HAP-1 (cell line): ENCODE measurements around the gene SMS.

Experiments
- DNase-seq, 2 experiments: peaks; one replicate each; pipeline ENCODE4 v3.0.0-alpha.2; 2016 to 2020; ENCODE audit warnings: low spot score in 2 of 2
- H3K27me3 ChIP-seq: fragments of 250-450 bp; sonication (Bioruptor Pico); 2 replicates; pipeline ENCODE4 v1.5.1; 2020; ENCODE audit warnings: low read depth, mild to moderate bottlenecking, moderate library complexity
- H3K36me3 ChIP-seq: fragments of 250-450 bp; sonication (Bioruptor Pico); replicated peaks from 2 replicates; pipeline ENCODE4 v1.5.1; 2020; ENCODE audit warnings: mild to moderate bottlenecking
- H3K4me1 ChIP-seq: fragments of 250-450 bp; sonication (Bioruptor Pico); 2 replicates; pipeline ENCODE4 v1.5.1; 2020; ENCODE audit warnings: mild to moderate bottlenecking
- H3K4me3 ChIP-seq: fragments of 250-450 bp; sonication (Bioruptor Pico); 2 replicates; pipeline ENCODE4 v1.5.1; 2020; ENCODE audit warnings: mild to moderate bottlenecking, moderate library complexity
- H3K9me3 ChIP-seq: fragments of 250-450 bp; sonication (Bioruptor Pico); 2 replicates; pipeline ENCODE4 v1.5.1; 2020; ENCODE audit warnings: mild to moderate bottlenecking, moderate library complexity
- in situ Hi-C: fragments of 300-500 bp; cut with MboI; formaldehyde crosslinking; loops from 3 replicates; pipeline ENCODE4 v1.14.3; 2020; ENCODE audit warnings: low sequenced_read_pairs, inconsistent platforms, mixed read lengths

SMS gene

DNA sequence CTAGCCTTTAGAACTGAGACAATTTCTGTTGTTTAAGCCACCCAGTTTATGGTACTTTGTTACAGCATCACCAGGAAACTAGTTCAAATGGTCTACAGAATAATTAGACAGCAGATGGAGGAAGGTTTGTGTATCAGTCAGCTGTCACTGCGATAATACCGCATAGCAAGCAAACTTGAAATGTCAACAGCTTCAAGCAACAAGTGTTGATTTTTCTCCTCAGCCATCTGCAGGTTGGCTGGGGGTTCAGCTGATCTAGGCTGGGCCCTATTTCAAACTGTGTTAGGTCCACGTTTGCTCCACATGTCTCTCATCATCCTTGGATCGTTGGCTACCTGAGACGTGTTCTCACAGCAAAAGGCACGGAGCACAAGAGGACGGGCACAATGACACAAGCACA is 72.4 kb downstream of the SMS start:
- DNase-seq = no peak
- H3K4me1 ChIP-seq = no peaks in the 10 kb centered on the region
- H3K27me3 ChIP-seq = 0 out of 2 replicates have a peak, but pooled peaks cover 2% of the 10 kb centered on the region
- in situ Hi-C loops = no loop called here
- H3K9me3 ChIP-seq = no peaks in the 10 kb centered on the region
- no peaks in the 10 kb centered on the region for H3K36me3 ChIP-seq
- H3K4me3 ChIP-seq = no peak overlapping the region

DNA sequence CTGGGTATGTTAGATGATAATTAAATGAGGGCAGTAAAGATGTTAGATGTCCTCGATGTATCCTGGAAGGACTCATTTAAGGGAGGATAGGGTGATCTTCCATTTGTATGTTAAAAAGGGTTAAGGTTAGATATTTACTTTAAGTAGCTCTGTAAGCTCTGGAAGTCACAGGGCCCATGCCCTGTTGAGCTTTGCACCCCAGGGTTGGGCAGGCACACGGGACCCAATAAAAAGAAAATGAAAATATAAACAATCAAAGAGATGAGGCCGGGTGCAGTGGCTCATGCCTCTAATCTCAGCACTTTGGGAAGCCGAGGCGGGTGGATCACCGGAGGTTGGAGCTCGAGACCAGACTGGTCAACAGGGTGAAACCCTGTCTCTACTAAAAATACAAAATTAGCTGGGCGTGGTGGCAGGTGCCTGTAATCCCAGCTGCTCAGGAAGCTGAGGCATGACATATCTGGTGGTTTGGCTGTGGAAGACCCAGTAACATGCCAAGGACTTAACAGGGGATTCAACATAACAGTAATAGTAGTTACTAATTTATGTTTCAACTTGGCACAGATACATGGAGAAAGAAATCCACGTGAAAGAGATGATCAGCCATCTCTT is 74.7 kb downstream of the SMS start:
- no peak overlapping the region for H3K4me3 ChIP-seq
- 0 out of 2 replicates have a peak, but pooled peaks cover 2% of the 10 kb centered on the region for H3K27me3 ChIP-seq
- no peaks in the 10 kb centered on the region for H3K9me3 ChIP-seq
- in situ Hi-C loops = no loop called here
- H3K36me3 ChIP-seq = no peaks in the 10 kb centered on the region
- H3K4me1 ChIP-seq = no peaks in the 10 kb centered on the region
- DNase-seq = no peak

DNA sequence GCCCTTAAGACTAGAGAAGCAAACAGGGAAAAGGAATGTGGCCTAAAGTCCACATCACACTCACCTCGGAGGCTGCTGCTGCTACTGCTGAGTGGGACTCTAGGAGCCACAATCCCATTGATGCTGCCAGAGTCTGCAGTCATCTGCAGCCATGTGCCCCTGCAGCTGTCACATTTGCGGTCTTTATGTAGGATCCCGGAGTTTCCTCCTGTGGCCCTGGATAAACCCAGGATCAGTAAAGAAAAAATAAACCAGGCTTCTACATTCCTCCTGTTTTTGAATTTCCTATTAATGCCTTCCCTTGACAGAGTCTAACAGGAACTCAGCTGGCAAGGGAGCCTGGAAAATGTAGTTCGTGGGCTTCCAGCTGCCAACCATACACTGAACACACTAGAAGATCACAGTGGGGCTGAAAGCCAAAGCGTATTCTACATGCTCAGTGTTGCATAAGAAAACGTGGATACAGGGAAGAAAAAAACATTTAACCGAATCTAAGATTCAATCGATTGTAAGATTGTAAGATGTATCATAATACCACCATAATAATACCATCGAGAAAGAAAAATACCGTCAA is 81.3 kb downstream of the SMS start:
- in situ Hi-C loops = no loop called here
- Histone ChIP-seq H3K4me1 (no peaks in the 10 kb centered on the region), H3K4me3 (no peak overlapping the region), H3K9me3 (no peaks in the 10 kb centered on the region), H3K36me3 (no peaks in the 10 kb centered on the region), H3K27me3 (no peaks in the 10 kb centered on the region)
- no peak for DNase-seq

DNA sequence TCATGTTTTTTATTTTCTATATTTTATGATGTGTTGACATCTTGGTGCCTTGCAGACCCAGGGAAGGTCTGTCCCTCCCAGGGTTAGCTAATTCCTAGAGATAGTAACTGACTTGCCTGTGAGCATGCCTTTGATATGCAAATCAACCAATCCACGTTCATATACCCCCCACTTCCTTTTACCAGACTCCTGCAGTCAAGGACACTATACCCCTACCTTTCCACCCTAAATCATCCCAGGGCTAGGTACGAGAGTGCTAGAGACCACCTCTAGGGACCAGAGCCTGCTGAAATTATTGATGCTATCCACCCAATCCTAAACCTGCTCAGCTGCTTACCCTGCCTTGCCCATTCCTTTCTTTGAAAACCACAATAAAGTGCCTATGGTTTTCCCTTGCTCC is 84.1 kb downstream of the SMS start:
- in situ Hi-C loops = no loop called here
- H3K4me3 ChIP-seq = no peak overlapping the region
- no peak for DNase-seq
- H3K9me3 ChIP-seq = no peaks in the 10 kb centered on the region
- H3K27me3 ChIP-seq = no peaks in the 10 kb centered on the region
- H3K36me3 ChIP-seq = no peaks in the 10 kb centered on the region
- H3K4me1 ChIP-seq = no peaks in the 10 kb centered on the region

DNA sequence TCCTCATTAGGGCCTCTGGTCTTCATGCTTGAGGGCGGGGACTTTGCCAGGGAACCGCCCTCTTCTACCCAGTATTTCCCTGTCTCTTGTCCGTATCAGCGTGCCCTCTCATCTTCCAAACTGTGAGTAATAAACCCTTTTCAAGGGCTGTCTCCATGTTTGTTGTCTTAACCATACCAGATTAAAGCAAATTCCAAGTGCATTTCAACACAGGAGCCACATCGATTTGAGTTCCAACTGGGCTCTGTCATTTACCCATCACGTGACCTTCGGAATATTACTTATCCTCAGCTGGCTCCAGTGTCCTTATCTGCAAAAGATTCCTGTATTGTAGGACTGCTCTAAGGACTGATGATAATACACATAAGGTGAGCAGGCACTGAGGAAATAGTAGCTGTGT is 85.2 kb downstream of the SMS start:
- H3K27me3 ChIP-seq = no peaks in the 10 kb centered on the region
- no peaks in the 10 kb centered on the region for H3K9me3 ChIP-seq
- in situ Hi-C loops = no loop called here
- no peaks in the 10 kb centered on the region for H3K36me3 ChIP-seq
- H3K4me1 ChIP-seq = no peaks in the 10 kb centered on the region
- no peak for DNase-seq
- no peak overlapping the region for H3K4me3 ChIP-seq

DNA sequence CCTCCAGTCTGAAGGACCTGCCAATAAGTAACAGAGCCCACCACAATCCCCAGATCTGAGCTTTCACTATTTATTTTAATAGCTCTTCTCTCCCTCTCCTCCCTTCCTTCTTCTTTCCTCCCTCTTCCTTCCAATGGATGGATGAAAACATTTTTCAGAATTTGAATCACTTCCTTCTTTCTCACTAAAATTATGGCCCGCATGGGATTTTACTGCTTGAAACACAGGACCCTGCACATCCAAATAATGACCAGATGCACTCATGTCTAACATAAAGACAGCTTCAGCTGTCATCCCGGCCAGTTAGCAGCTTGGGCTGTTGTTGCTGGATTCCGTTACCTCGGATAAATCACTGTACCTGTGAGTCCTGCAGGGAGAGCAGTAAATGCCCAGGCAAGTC is 86.2 kb downstream of the SMS start:
- DNase-seq = no peak
- Histone ChIP-seq H3K9me3 (no peaks in the 10 kb centered on the region), H3K27me3 (no peaks in the 10 kb centered on the region), H3K36me3 (no peaks in the 10 kb centered on the region), H3K4me1 (no peaks in the 10 kb centered on the region), H3K4me3 (no peak overlapping the region)
- in situ Hi-C loops = no loop called here

DNA sequence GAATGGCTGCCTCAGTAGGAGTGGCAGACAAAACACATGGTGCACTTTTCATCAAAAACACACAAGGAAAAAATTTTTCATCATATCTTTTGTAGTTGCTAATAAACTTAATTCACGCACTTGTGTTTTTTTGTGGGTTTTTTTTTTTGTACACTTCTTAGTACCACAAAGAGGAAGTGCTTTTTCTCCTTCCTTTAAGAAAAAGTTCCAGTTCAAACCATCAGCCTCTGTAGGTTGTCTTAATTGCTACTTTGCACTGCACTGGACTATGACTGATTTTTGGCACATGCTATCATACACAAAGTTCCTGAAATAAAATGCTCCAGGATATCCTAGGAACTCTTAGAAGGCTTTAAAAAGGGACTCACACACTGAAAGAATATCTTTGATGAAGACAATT is 91.6 kb downstream of the SMS start, which contains the start of gene PHEX:
Gene PHEX, plus strand, starts transcription at position 242 of the 400 bp plus-strand sequence. CDS start 681 bp downstream, outside the sequence.
- Histone ChIP-seq H3K9me3 (no peaks in the 10 kb centered on the region), H3K4me1 (no peaks in the 10 kb centered on the region), H3K36me3 (no peaks in the 10 kb centered on the region), H3K27me3 (no peaks in the 10 kb centered on the region; the same call in 1 of the 2 replicates), H3K4me3 (no peak within 1 kb of the TSS)
- in situ Hi-C loops = no loop called here
- DNase-seq = no peak

DNA sequence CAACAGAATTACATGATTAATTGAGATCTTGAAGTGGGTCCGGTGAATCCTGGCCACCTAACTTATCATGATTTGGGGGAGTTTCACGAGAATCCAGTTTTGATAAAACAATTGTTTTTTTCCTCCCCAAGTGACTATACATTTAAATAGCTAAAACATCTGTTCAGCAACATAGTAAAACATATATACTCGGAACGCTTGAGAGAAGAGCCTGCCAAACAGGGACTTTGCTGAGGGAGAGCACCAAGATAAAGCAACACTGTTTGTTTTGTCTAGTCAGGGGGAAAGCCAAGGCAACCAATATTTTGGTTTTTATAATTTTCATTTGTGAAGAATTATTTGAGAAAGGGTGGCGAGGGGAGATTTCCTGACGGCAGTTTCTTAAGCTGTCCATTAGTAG is 92.0 kb downstream of the SMS start:
- no peaks in the 10 kb centered on the region for H3K9me3 ChIP-seq
- in situ Hi-C loops = no loop called here
- H3K4me3 ChIP-seq = no peak overlapping the region
- no peak for DNase-seq
- H3K4me1 ChIP-seq = no peaks in the 10 kb centered on the region
- no peaks in the 10 kb centered on the region; the same call in 1 of the 2 replicates for H3K27me3 ChIP-seq
- H3K36me3 ChIP-seq = no peaks in the 10 kb centered on the region

DNA sequence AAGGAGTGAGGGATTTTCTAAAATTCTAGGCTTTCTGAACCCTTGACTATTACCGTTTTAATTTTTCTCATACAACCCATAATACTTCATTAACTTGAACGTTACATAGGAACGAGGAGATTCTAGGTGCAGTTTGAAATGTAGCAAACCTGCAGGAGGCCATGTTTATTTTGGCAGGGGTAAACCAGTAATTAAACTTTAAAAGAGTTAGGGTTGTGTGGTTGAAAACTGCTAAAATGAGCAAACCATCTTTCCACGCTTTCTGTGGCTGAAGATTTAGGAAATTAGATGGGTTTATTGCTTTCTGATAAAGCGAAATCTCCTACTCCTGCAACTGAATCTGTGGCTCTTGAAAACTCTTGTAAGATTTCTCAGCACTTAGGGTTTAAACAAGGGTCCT is 93.3 kb downstream of the SMS start:
- no peak overlapping the region for H3K4me3 ChIP-seq
- no peak for DNase-seq
- H3K36me3 ChIP-seq = no peaks in the 10 kb centered on the region
- H3K27me3 ChIP-seq = no peaks in the 10 kb centered on the region; the same call in 1 of the 2 replicates
- in situ Hi-C loops = no loop called here
- no peaks in the 10 kb centered on the region for H3K4me1 ChIP-seq
- no peaks in the 10 kb centered on the region for H3K9me3 ChIP-seq

DNA sequence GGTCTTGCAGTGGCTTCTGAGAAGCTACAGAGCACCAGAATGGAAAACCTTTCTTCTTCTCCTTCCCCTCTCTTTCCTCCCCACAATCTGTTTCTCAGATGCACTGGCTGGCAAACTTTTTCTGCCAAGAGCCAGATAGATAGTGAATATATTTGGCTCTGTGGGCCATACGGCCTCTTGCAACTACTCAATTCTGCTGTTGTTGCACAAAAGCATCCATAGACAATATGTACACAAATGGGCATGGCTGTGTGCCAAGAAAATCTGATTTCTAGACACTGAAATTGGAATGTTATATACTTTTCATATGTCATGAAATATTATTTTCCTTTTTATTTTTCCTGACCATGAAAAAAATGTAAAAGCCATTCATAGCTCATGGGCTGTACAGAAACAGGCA is 94.7 kb downstream of the SMS start:
- H3K9me3 ChIP-seq = no peaks in the 10 kb centered on the region
- no peak for DNase-seq
- in situ Hi-C loops = no loop called here
- no peak overlapping the region for H3K4me3 ChIP-seq
- no peaks in the 10 kb centered on the region for H3K36me3 ChIP-seq
- H3K27me3 ChIP-seq = no peaks in the 10 kb centered on the region; the same call in 1 of the 2 replicates
- no peaks in the 10 kb centered on the region for H3K4me1 ChIP-seq

DNA sequence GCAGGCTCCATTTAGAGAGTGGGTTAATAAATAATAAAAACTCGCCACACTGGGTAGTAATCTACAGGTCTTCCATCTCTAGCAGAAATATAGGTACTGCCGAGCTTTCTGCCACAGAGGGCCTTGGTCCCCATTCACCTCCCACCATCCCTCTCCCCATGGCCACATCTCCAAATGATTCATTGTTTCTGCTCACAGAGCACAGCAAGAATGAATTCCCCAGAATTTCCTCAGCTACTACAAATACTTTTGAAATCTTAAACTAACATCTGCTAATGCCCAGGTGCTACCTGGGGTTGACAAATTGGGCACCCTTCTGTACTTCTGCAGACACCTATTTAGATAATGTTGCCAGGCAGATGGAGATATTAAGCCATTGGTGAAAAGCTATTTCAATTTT is 96.7 kb downstream of the SMS start:
- Histone ChIP-seq H3K4me1 (no peaks in the 10 kb centered on the region), H3K27me3 (no peaks in the 10 kb centered on the region; the same call in 1 of the 2 replicates), H3K9me3 (no peaks in the 10 kb centered on the region), H3K36me3 (no peaks in the 10 kb centered on the region), H3K4me3 (no peak overlapping the region)
- no peak for DNase-seq
- in situ Hi-C loops = no loop called here

DNA sequence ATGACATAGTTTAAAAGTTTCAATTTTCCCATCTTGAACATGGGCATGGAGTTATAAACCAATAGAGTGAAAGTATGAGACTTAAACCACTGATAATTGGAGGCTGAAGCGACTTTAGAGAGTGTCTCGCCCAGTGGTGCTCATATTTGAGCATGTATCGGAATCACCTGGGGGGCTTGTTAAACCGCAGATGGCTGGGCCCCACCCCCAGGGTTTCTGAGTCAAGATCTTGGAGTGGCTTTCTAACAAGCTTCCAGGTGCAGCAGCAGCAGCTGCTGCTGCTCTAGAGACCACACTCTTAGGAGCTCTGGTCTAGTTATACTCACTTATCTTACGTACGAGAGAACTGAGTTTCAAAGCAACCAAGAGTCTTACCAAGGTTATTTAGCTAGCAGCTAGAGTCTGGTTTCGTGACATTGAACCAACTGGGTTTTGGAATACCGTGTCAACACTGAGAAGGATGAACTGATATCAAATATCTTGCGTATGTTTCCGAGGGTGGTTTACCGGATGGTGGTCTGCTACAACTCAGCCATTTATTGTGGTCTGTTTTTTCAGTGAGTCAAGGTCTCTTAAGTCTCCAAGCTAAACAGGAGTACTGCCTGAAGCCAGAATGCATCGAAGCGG is 97.5 kb downstream of the SMS start:
- no peaks in the 10 kb centered on the region for H3K4me1 ChIP-seq
- H3K9me3 ChIP-seq = no peaks in the 10 kb centered on the region
- DNase-seq = no peak
- in situ Hi-C loops = no loop called here
- no peak overlapping the region for H3K4me3 ChIP-seq
- no peaks in the 10 kb centered on the region for H3K36me3 ChIP-seq
- no peaks in the 10 kb centered on the region; the same call in 1 of the 2 replicates for H3K27me3 ChIP-seq

DNA sequence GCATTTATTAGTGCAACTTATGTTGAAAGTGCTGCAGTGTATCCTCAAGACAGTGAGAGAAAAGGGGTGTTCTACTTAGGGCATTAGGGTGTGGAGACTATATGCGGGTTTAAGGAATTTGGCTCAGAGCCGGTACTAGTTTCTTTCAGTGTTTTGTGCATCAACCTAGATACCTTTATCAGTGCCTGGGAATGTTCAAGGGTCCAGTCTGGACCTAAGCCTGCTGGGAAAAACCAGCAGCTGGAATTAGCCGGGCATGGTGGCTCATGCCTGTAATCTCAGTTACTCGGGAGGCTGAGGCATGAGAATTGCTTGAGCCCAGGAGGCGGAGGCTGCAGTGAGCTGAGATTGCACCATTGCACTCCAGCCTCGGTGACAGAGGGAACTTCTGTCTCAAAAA is 99.0 kb downstream of the SMS start:
- no peak overlapping the region for H3K4me3 ChIP-seq
- no peaks in the 10 kb centered on the region for H3K36me3 ChIP-seq
- H3K9me3 ChIP-seq = no peaks in the 10 kb centered on the region
- no peak for DNase-seq
- H3K27me3 ChIP-seq = no peaks in the 10 kb centered on the region
- in situ Hi-C loops = no loop called here
- H3K4me1 ChIP-seq = no peaks in the 10 kb centered on the region

DNA sequence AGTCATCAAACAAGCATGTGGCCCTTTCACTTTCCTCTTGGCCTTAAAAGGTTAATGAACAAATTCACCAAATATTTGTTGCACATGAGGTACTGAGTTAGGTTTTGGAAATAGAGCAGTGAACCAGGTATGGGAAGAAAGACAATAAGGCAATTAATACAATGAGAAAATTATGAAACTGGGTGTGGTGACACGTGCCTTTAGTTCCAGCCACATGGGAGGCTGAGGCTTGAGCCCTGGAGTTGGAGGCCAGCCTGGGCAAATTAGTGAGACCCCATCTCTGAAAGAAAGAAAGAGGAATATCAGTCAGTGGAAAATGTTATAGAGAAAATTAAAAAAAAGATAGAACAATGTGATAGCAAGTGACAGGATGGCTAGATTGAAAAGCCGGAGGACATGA is 99.7 kb downstream of the SMS start:
- H3K27me3 ChIP-seq = no peaks in the 10 kb centered on the region
- DNase-seq = no peak
- no peaks in the 10 kb centered on the region for H3K36me3 ChIP-seq
- in situ Hi-C loops = no loop called here
- H3K9me3 ChIP-seq = no peaks in the 10 kb centered on the region
- no peaks in the 10 kb centered on the region for H3K4me1 ChIP-seq
- no peak overlapping the region for H3K4me3 ChIP-seq
